Cardiac muscle cell (in vitro differentiated cells and primary cell): ENCODE data around the gene ALDH1A2. TPM values are rescaled to one million over a fixed set of nuclear protein-coding genes. Genes with fewer than 3 reads are reported as not detected.

ENCODE experiments used
- DNase-seq, 2 donors: peaks; one replicate each; pipeline versions ENCODE4 v3.0.0 to v3.0.0-alpha.2; 2010 to 2017; ENCODE audit warnings: low read depth in 1 of 2, low spot score in 1 of 2
- H3K27ac ChIP-seq: fragments of 200-600 bp; sonication (generic); 2 replicates; pipeline ENCODE4 v1.5.1; 2016
- H3K27me3 ChIP-seq: fragments of 200-600 bp; sonication (generic); 2 replicates; pipeline ENCODE4 v1.6.0; 2016; ENCODE audit warnings: control low read depth
- H3K36me3 ChIP-seq: fragments of 200-600 bp; sonication (generic); 2 replicates; pipeline ENCODE4 v1.5.1; 2016; ENCODE audit warnings: control low read depth
- H3K4me1 ChIP-seq: fragments of 200-600 bp; sonication (generic); 2 replicates; pipeline ENCODE4 v1.8.1; 2017; ENCODE audit warnings: low read depth, mild to moderate bottlenecking, mixed run types
- H3K4me3 ChIP-seq: fragments of 200-600 bp; sonication (generic); 2 replicates; pipeline ENCODE4 v1.5.1; 2016; ENCODE audit warnings: mild to moderate bottlenecking
- H3K9me3 ChIP-seq: fragments of 200-600 bp; sonication (generic); 2 replicates; pipeline ENCODE4 v1.5.1; 2017; ENCODE audit warnings: low read depth, mild to moderate bottlenecking, control low read depth
- CTCF ChIP-seq: IDR thresholded peaks from 2 replicates; pipeline ENCODE4 v1.5.1; 2012; ENCODE audit warnings: low read depth, mild to moderate bottlenecking, low read length
- polyA plus RNA-seq: library from polyadenylated mRNA; unstranded; fragments of >200 nt; fragmentation: Nextera tagmentation; extraction: Ambion mirVana; gene quantifications from 2 replicates; pipeline ENCODE4 v1.2.1, GENCODE V29; 2016
- total RNA-seq: library from RNA; depleted of rRNA; stranded (reverse); fragments of >200 nt; gene quantifications from 2 replicates; pipeline ENCODE4 v1.2.3, GENCODE V29; 2016

The ALDH1A2 gene
- total and polyA plus RNA-seq, 2 experiments from 2014 or later = 3.5 to 4.0 TPM

GRCh38 chr15:57992761-57993355 is 72.7 kb downstream of the ALDH1A2 start:
- Histone ChIP-seq H3K36me3 (no peaks in the 10 kb centered on the region), H3K27ac (no peak overlapping the region), H3K9me3 (no peaks in the 10 kb centered on the region), H3K4me1 (no peaks in the 10 kb centered on the region), H3K4me3 (no peak overlapping the region), H3K27me3 (no peaks in the 10 kb centered on the region)
- no peak for DNase-seq
- TF ChIP-seq CTCF = no peak

GRCh38 chr15:57973534-57973933 is 92.0 kb downstream of the ALDH1A2 start:
- Histone ChIP-seq H3K27ac (no peak overlapping the region), H3K36me3 (no peaks in the 10 kb centered on the region), H3K9me3 (no peaks in the 10 kb centered on the region), H3K4me3 (no peak overlapping the region), H3K27me3 (no peaks in the 10 kb centered on the region), H3K4me1 (no peaks in the 10 kb centered on the region)
- no peak for DNase-seq
- TF ChIP-seq CTCF = no peak

- Histone ChIP-seq H3K27me3 (no peaks in the 10 kb centered on the region), H3K9me3 (no peaks in the 10 kb centered on the region), H3K36me3 (no peaks in the 10 kb centered on the region), H3K27ac (no peak overlapping the region), H3K4me1 (no peaks in the 10 kb centered on the region), H3K4me3 (no peak overlapping the region)
- TF ChIP-seq CTCF = no peak
- DNase-seq = no peak
These were observed 92.6 kb downstream of the ALDH1A2 start for GRCh38 chr15:57972864-57973263.

- no peak for DNase-seq
- Histone ChIP-seq H3K4me1 (no peaks in the 10 kb centered on the region), H3K27me3 (no peaks in the 10 kb centered on the region), H3K36me3 (no peaks in the 10 kb centered on the region), H3K27ac (no peak overlapping the region), H3K4me3 (no peak overlapping the region), H3K9me3 (no peaks in the 10 kb centered on the region)
- no peak for TF ChIP-seq CTCF
These were observed 95.5 kb downstream of the ALDH1A2 start for GRCh38 chr15:57969996-57970395.

GRCh38 chr15:57969355-57969754 is 96.2 kb downstream of the ALDH1A2 start:
- peak; percentile 25 for TF ChIP-seq CTCF
- no peaks in the 10 kb centered on the region for H3K9me3 ChIP-seq
- no peak overlapping the region for H3K4me3 ChIP-seq
- DNase-seq = peak; percentile 7 to 46
- H3K27me3 ChIP-seq = no peaks in the 10 kb centered on the region
- no peaks in the 10 kb centered on the region for H3K4me1 ChIP-seq
- no peak overlapping the region for H3K27ac ChIP-seq
- no peaks in the 10 kb centered on the region for H3K36me3 ChIP-seq
